Adipocyte (in vitro differentiated cells): ENCODE measurements around the gene RASA3.

Experiments
- DNase-seq: peaks from one replicate; pipeline ENCODE4 v3.0.0-alpha.2; 2015; ENCODE audit warnings: low read depth
- H3K27me3 ChIP-seq: replicated peaks from 2 replicates; pipeline ENCODE4 v1.7.0; 2013; ENCODE audit warnings: mild to moderate bottlenecking, low read length, moderate library complexity; ENCODE audit not compliant: control insufficient read depth, insufficient read depth
- H3K36me3 ChIP-seq: 2 replicates; pipeline ENCODE4 v1.7.0; 2013; ENCODE audit warnings: low read length, mild to moderate bottlenecking, moderate library complexity; ENCODE audit not compliant: control insufficient read depth, insufficient read depth, severe bottlenecking
- H3K4me1 ChIP-seq: 2 replicates; pipeline ENCODE4 v1.7.0; 2013; ENCODE audit warnings: mild to moderate bottlenecking, low read length, moderate library complexity; ENCODE audit not compliant: control insufficient read depth, insufficient read depth
- H3K4me3 ChIP-seq: 2 replicates; pipeline ENCODE4 v1.7.0; 2013; ENCODE audit warnings: mild to moderate bottlenecking, low read length, moderate library complexity
- H3K9ac ChIP-seq: 2 replicates; pipeline ENCODE4 v1.7.0; 2013; ENCODE audit warnings: mild to moderate bottlenecking, low read length, moderate library complexity
- H3K9me3 ChIP-seq: 2 replicates; pipeline ENCODE4 v1.7.0; 2013; ENCODE audit warnings: mild to moderate bottlenecking, low read length, moderate library complexity; ENCODE audit not compliant: control insufficient read depth

RASA3 gene

GRCh38 chr13:114012141-114012540, 120.3 kb downstream of the RASA3 start:
- H3K4me3 ChIP-seq, result no peak overlapping the region
- no peak for DNase-seq
- peaks cover 19% of the 10 kb centered on the region for H3K4me1 ChIP-seq
- H3K9me3 ChIP-seq, result no peaks in the 10 kb centered on the region
- peaks cover 71% of the 10 kb centered on the region for H3K36me3 ChIP-seq
- H3K27me3 ChIP-seq, result no peaks in the 10 kb centered on the region
- H3K9ac ChIP-seq, result no peak overlapping the region

GRCh38 chr13:114011226-114011625, 121.2 kb downstream of the RASA3 start:
- peaks cover 13% of the 10 kb centered on the region for H3K4me1 ChIP-seq
- H3K9me3 ChIP-seq, result no peaks in the 10 kb centered on the region
- DNase-seq, result no peak
- no peaks in the 10 kb centered on the region for H3K27me3 ChIP-seq
- H3K9ac ChIP-seq, result no peak overlapping the region
- peaks cover 62% of the 10 kb centered on the region for H3K36me3 ChIP-seq
- H3K4me3 ChIP-seq, result no peak overlapping the region

- H3K9me3 ChIP-seq, result no peaks in the 10 kb centered on the region
- no peak for DNase-seq
- peaks cover 7% of the 10 kb centered on the region for H3K4me1 ChIP-seq
- H3K27me3 ChIP-seq, result no peaks in the 10 kb centered on the region
- H3K36me3 ChIP-seq, result peaks cover 58% of the 10 kb centered on the region
- H3K9ac ChIP-seq, result no peak overlapping the region
- H3K4me3 ChIP-seq, result no peak overlapping the region
Observed at GRCh38 chr13:114010401-114011101, 121.9 kb downstream of the RASA3 start.

GRCh38 chr13:114009590-114010400, 122.6 kb downstream of the RASA3 start:
- no peak overlapping the region for H3K9ac ChIP-seq
- no peaks in the 10 kb centered on the region for H3K27me3 ChIP-seq
- peaks cover 55% of the 10 kb centered on the region for H3K36me3 ChIP-seq
- DNase-seq, result no peak
- H3K4me3 ChIP-seq, result no peak overlapping the region
- H3K9me3 ChIP-seq, result no peaks in the 10 kb centered on the region
- H3K4me1 ChIP-seq, result peaks cover 3% of the 10 kb centered on the region

- peaks cover 3% of the 10 kb centered on the region for H3K4me1 ChIP-seq
- no peaks in the 10 kb centered on the region for H3K27me3 ChIP-seq
- no peak overlapping the region for H3K9ac ChIP-seq
- peaks cover 48% of the 10 kb centered on the region for H3K36me3 ChIP-seq
- no peak for DNase-seq
- H3K4me3 ChIP-seq, result no peak overlapping the region
- H3K9me3 ChIP-seq, result no peaks in the 10 kb centered on the region
Observed at GRCh38 chr13:114008964-114009589, 123.3 kb downstream of the RASA3 start.

- no peak overlapping the region for H3K4me3 ChIP-seq
- no peaks in the 10 kb centered on the region for H3K27me3 ChIP-seq
- peaks cover 51% of the 10 kb centered on the region for H3K36me3 ChIP-seq
- H3K9ac ChIP-seq, result no peak overlapping the region
- DNase-seq, result no peak
- peaks cover 3% of the 10 kb centered on the region for H3K4me1 ChIP-seq
- H3K9me3 ChIP-seq, result no peaks in the 10 kb centered on the region
Observed at GRCh38 chr13:114007566-114007965, 124.9 kb downstream of the RASA3 start.

GRCh38 chr13:114005206-114005724, 127.2 kb downstream of the RASA3 start:
- Histone ChIP-seq H3K9ac (peak overlapping the region; percentile 5), H3K9me3 (no peaks in the 10 kb centered on the region), H3K36me3 (peaks cover 53% of the 10 kb centered on the region), H3K4me3 (no peak overlapping the region), H3K27me3 (no peaks in the 10 kb centered on the region), H3K4me1 (peaks cover 3% of the 10 kb centered on the region)
- no peak for DNase-seq

- Histone ChIP-seq H3K9me3 (no peaks in the 10 kb centered on the region), H3K9ac (no peak overlapping the region), H3K27me3 (no peaks in the 10 kb centered on the region), H3K36me3 (peaks cover 49% of the 10 kb centered on the region), H3K4me1 (peaks cover 3% of the 10 kb centered on the region), H3K4me3 (no peak overlapping the region)
- no peak for DNase-seq
Observed at GRCh38 chr13:114004420-114005205, 127.8 kb downstream of the RASA3 start.

GRCh38 chr13:114002771-114003321, 129.6 kb downstream of the RASA3 start:
- Histone ChIP-seq H3K9ac (no peak overlapping the region), H3K9me3 (no peaks in the 10 kb centered on the region), H3K36me3 (peaks cover 49% of the 10 kb centered on the region), H3K27me3 (no peaks in the 10 kb centered on the region), H3K4me3 (no peak overlapping the region), H3K4me1 (peaks cover 14% of the 10 kb centered on the region)
- DNase-seq, result no peak

GRCh38 chr13:114002009-114002544, 130.3 kb downstream of the RASA3 start:
- no peak for DNase-seq
- Histone ChIP-seq H3K36me3 (peaks cover 47% of the 10 kb centered on the region), H3K9ac (no peak overlapping the region), H3K4me1 (peaks cover 16% of the 10 kb centered on the region), H3K27me3 (no peaks in the 10 kb centered on the region), H3K4me3 (no peak overlapping the region), H3K9me3 (no peaks in the 10 kb centered on the region)
